ENCODE results near the gene UQCRHL. TPM values are rescaled to one million over a fixed set of nuclear protein-coding genes. Genes with fewer than 3 reads are reported as not detected.
A peak's percentile ranks its signal among the peaks of the same experiment; 100 is the strongest.
"Not testable (repeated sequence)": the region's sequence is repeated elsewhere in the genome, so short reads cannot be mapped to it uniquely, and the experiment has no call there.

Gene UQCRHL
- total RNA-seq = 1.3 to 1.5 TPM (median 1.3 TPM) in 3 replicates
- long read RNA-seq = 0 reads

DNA sequence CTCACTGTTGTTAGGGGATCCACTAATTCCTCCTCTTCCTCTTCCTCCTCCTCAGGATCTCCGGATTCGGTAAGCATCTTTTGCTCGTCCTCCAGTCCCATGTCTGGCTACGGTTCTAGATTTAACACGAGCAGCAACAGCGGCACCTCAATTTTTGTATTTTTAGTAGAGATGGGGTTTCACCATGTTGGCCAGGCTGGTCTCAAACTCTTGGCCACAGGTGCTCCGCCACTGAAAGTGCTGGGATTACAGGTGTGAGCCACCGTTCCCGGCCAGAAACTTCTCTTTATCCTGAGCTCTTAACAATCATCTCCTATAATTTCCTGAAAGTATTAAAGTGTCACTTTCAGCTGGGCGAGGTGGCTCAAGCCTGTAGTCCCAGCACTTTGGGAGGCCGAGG lies at the start of gene UQCRHL:
Gene UQCRHL, minus strand, starts transcription at position 101 of the 400 bp plus-strand sequence. Its CDS starts 0 bp downstream, at position 101.
- not testable (repeated sequence) for H3K36me3 Mint-ChIP-seq (ENCODE audit: low read depth); H3K27me3 Mint-ChIP-seq (ENCODE audit: low read depth); H3K4me3 Mint-ChIP-seq (ENCODE audit: unreplicated experiment); H3K4me1 Mint-ChIP-seq (ENCODE audit: low read depth); H3K9me3 Mint-ChIP-seq (ENCODE audit: low read depth); H3K27ac Mint-ChIP-seq (ENCODE audit: unreplicated experiment); DNase-seq (ENCODE audit: low spot score)

- TF ChIP-seq CTCF (IDR thresholded peaks at IDR 0.05) = no peak
- Mint-ChIP-seq H3K27me3 (ENCODE audit: low read depth) (no peaks in the 10 kb centered on the region), H3K9me3 (ENCODE audit: low read depth) (no peaks in the 10 kb centered on the region), H3K27ac (ENCODE audit: unreplicated experiment) (no peak overlapping the region), H3K36me3 (ENCODE audit: low read depth) (no peaks in the 10 kb centered on the region), H3K4me3 (ENCODE audit: unreplicated experiment) (no peak overlapping the region), H3K4me1 (ENCODE audit: low read depth) (peaks cover 18% of the 10 kb centered on the region)
- DNase-seq (ENCODE audit: low spot score) = no peak
These were observed 49.4 kb upstream of the UQCRHL start for GRCh38 chr1:15856888-15857287.

- Mint-ChIP-seq H3K27me3 (ENCODE audit: low read depth) (no peaks in the 10 kb centered on the region), H3K4me3 (ENCODE audit: unreplicated experiment) (no peak overlapping the region), H3K4me1 (ENCODE audit: low read depth) (peaks cover 32% of the 10 kb centered on the region), H3K36me3 (ENCODE audit: low read depth) (peaks cover 2% of the 10 kb centered on the region), H3K9me3 (ENCODE audit: low read depth) (no peaks in the 10 kb centered on the region), H3K27ac (ENCODE audit: unreplicated experiment) (peak overlapping the region; percentile 27)
- no peak for TF ChIP-seq CTCF (IDR thresholded peaks at IDR 0.05)
- no peak for DNase-seq (ENCODE audit: low spot score)
These were observed 45.4 kb upstream of the UQCRHL start for GRCh38 chr1:15852828-15853302.

- H3K36me3 Mint-ChIP-seq (ENCODE audit: low read depth) = peaks cover 2% of the 10 kb centered on the region
- H3K27me3 Mint-ChIP-seq (ENCODE audit: low read depth) = no peaks in the 10 kb centered on the region
- no peak overlapping the region for H3K4me3 Mint-ChIP-seq (ENCODE audit: unreplicated experiment)
- H3K9me3 Mint-ChIP-seq (ENCODE audit: low read depth) = no peaks in the 10 kb centered on the region
- H3K27ac Mint-ChIP-seq (ENCODE audit: unreplicated experiment) = peak overlapping the region; percentile 62
- peaks cover 32% of the 10 kb centered on the region for H3K4me1 Mint-ChIP-seq (ENCODE audit: low read depth)
- TF ChIP-seq CTCF (IDR thresholded peaks at IDR 0.05) = no peak
- no peak for DNase-seq (ENCODE audit: low spot score)
These were observed 44.8 kb upstream of the UQCRHL start for GRCh38 chr1:15852036-15852827.

DNA sequence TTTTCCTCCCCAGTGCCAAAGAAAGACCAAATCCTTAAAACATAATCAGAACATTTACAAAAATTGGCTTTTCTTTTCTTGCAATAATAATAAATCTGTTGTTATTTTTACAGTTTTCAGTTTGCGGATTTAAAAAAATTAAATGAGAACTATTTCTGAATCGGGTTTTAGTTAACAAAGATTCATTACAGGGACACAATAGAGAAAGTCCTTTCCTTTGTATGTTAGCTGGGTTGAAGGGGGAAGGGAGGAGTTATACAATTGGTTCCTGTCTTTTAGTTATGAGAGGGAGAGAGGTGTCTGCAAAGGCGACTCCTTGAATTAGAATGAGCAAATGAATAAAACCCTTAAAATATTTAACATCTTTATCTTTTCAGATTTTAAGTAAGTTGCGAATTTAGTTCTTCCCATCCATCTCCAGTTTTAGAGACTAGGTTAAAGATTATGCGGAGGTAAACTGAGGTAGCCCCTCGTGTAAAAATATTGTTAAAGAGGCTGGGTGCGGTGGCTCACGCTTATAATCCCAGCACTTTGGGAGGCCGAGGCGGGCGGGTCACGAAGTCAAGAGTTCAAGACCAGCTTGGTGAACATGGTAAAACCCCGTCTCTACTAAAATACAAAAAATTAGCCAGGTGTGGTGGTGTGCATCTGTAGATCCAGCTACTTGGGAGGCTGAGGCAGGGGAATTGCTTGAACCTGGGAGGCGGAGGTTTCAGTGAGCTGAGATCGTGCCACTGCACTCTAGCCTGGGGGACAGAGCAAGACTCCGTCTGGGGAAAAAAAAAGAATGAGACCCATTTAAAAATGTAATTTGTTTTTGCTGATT lies 44.0 kb upstream of the UQCRHL start:
- Mint-ChIP-seq H3K4me1 (ENCODE audit: low read depth) (peaks cover 32% of the 10 kb centered on the region), H3K36me3 (ENCODE audit: low read depth) (peaks cover 2% of the 10 kb centered on the region), H3K27me3 (ENCODE audit: low read depth) (no peaks in the 10 kb centered on the region), H3K4me3 (ENCODE audit: unreplicated experiment) (peak overlapping the region; percentile 22), H3K9me3 (ENCODE audit: low read depth) (no peaks in the 10 kb centered on the region), H3K27ac (ENCODE audit: unreplicated experiment) (peak overlapping the region; percentile 98)
- no peak for DNase-seq (ENCODE audit: low spot score)
- no peak for TF ChIP-seq CTCF (IDR thresholded peaks at IDR 0.05)
